HG03354 (cell line): ENCODE data around the gene RHBDL1.
"Not testable (repeated sequence)": the region's sequence is repeated elsewhere in the genome, so short reads cannot be mapped to it uniquely, and the experiment has no call there.

ENCODE experiments used
- ATAC-seq: cut with Tn5 transposase; IDR thresholded peaks from one replicate; pipeline ENCODE4 v1.9.1; 2021; ENCODE audit warnings: mild to moderate bottlenecking; ENCODE audit not compliant: unreplicated experiment, poor library complexity, severe bottlenecking

Gene RHBDL1

DNA sequence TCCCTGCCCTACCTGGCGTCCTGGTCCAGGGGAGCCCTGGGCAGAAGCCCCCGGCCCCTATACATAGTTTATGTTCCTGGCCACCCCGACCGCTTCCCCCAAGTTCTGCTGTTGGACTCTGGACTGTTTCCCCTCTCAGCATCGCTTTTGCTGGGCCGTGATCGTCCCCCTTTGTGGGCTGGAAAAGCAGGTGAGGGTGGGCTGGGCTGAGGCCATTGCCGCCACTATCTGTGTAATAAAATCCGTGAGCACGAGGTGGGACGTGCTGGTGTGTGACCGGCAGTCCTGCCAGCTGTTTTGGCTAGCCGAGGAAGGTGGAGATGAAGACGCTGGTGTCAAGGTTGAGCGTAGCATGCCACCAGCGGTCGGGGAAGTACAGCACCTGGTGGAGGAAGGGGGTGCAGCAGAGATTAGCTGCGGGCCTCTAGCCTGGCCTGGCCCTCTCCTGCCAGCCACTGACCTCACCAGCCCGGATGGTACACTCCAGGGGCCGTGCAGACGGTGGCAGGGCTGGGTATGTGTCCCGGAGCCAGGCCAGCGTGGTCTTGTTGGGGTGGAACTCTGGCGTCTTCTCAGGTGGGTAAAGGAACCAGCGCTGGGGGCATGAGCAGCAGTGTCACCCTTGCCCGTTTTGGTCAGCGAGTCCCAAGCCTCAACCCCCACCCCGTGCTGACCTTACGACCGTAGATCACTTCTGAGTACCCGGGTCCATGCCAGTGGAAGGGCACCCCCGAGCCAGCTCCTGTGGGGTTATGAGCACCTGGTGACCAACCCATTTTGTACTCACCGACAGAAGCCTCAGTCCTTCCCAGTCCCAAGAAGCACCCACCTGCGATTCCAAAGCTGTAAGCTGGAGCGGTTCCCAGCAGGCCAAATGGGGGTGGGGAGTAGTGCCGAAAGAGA, 7.3 kb downstream of the RHBDL1 start:
- ATAC-seq, result no peak

DNA sequence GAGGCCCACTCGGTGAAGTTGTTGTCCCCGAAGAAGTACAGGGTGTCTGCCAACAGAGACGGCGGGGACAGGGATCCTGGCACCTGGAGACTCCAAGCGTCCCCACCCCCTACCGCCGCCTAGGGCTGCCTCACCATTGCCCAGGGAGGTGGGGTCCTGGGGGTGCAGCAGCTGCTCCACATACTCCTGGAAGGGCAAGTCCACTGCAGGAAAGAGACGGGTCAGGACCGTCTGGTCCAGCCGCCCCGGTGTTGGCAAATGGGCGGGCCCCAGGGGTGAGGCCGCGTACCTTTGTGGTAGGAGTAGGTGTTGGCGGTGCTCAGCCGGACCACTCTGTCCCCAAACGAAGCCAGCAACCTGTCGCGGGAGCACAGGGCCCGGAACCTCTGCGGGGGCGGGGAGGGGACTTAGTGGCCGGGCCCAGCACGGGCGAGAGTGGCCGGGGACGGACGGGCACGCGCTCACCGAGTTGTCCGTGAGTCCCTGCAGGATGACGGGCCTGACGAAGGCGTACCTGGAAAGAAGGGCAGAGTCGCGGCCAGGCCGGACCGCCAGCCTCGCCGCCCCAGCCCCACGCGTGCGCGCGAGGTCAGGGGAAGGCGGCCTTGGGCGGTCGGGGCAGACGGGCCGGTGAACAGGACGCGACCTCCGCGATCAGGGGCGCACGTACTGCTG, 8.1 kb downstream of the RHBDL1 start:
- ATAC-seq, result no peak

DNA sequence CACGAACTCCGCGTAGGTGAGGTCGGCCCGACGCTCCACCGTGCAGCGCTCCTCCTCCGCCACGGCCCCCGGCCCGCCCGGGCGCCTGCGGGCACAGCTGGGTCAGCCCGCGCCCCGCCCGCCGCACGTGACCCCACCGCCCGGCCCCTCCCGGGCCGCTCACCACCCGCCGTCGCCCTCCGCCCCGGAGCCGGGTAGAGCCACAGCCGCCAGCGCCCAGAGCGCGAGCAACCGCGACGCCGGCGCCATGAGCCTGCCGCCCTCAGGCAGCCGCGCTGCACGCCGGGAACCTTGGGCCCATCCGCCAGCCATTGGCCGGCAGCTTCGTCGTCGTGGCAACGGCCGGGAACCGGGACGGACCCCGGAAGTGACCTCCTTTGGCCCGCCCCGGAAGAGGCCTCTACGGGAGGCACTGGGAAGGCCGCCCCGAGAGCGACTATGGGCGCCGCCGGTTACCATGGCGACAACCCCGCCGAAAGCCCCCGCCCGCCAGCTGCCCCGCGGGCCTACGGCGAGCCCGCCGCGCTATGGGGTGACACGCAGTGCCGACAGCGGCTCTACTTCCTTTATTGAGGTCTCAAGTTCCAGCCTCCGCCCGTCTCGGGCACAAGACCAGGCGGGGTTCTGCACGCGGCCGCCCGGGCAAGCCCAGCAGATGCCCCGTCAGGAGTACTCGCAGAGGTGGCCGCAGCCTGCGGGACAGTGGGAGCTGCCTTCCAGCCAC, 8.8 kb downstream of the RHBDL1 start, which contains the start of gene JMJD8:
Gene JMJD8, minus strand, starts transcription at position 264 of the 724 bp plus-strand sequence. Its CDS starts 15 bp downstream, at position 249.
- ATAC-seq, result peak; percentile 62

DNA sequence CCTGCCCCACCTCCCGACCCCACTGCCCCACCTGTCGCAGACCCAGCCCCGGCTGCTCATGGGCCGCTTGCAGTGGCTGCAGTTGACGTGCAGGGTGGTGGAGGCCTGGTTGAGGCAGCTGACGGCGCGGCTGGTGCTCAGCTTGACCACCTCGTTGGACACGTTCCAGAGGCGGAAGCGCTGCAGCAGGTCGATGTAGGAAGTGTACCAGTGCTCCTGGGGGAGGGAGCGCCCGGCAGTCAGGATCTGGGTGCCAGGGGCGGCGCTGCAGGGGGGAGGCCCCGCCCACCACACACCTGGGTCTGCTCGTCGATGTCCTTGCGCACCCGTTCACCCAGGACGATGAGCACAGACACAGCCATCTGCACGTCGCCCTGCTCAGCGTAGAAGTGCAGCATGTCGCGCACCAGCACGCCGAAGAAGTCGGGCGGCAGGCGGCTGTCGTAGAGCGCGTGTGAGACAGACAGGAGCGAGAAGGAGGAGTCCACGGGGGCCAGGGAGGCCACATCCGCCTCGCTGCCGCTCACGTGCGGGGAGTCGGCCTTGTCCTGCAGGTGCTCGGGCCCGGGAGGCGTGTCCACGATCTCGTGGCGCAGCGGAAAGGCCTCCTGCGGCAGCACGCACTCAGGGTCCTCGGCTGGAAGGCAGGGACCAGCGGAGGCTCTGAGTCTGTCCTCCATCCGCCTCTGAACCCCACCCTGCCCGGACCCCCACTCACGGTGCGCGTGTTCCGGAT, 9.7 kb downstream of the RHBDL1 start:
- ATAC-seq, result no peak

DNA sequence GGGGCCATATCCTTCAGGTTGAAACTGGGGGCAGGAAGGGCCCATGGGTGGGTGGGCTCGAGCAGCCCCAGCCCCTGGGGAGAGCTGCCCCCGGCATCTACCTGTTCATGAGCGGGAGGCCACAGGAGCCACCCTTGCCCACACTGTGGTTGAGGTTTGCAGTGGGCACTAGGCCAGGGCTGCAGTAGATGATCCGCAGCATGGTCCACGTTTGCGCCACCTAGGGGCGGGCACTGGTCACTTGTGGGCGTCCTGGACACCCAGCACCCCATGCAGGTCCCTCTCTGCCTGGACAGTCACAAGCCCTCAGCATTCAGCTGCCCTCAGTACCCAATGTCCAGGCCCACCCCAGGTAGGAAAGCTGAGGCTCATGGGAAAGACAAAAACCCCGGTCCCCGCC, 10.5 kb downstream of the RHBDL1 start:
- ATAC-seq, result no peak

DNA sequence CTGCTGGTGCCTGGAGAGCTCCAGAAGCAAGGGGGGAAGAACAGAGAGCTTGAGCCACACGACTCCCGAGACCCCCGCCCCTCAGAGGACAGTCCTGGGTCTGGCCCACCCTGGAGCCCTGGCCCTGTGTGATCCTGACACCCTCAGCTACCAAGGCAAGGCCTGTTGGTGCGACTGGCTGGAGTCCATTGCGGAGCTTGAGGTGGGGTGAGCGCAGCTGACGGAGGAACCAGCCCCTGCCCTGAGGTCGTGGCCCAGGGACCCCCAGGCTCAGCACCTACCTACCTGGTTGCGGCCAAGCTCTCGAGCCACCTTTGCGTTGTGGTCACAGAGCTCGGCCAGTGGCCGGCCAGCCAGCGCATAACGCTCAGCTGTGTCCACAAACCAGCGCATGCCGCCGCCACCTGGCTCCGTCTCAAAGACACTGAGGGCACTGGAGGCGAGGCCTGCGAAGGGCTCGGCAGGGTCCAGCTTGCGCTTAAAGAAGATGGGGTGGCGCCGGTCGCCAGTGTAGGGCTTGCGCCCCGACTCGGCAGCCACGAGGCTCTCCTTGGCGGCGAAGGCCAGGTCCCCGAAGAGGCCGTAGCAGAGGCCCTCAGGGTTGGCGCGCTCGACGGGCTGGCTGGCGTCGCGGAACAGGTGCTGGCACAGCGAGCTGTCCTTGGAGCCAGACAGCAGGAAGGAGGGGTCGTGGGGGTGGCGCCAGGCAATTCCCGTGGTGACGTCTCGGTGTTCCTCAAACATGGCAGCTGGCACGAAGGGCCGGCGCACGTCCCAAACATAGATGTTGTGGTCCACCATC, 11.2 kb downstream of the RHBDL1 start:
- ATAC-seq, result no peak

DNA sequence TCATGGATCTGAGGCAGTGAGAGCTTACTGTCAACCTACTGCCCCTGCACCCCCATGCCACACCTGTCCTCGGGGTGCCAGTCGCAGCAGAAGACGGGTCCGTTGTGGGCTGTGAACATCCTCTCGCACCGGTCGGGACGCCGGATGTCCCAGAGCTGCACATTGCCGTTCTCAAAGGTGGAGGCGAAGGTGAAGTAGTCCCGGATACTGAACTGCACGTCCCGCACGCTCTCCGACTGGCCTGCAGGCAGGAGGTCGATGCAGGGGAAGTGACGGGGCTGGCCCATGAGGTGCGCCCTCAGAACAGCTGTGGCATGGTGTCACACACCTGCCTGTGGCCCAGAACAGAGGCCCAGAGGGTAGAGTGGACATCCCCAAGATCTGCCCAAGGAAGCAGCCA, 12.0 kb downstream of the RHBDL1 start:
- ATAC-seq, result no peak

DNA sequence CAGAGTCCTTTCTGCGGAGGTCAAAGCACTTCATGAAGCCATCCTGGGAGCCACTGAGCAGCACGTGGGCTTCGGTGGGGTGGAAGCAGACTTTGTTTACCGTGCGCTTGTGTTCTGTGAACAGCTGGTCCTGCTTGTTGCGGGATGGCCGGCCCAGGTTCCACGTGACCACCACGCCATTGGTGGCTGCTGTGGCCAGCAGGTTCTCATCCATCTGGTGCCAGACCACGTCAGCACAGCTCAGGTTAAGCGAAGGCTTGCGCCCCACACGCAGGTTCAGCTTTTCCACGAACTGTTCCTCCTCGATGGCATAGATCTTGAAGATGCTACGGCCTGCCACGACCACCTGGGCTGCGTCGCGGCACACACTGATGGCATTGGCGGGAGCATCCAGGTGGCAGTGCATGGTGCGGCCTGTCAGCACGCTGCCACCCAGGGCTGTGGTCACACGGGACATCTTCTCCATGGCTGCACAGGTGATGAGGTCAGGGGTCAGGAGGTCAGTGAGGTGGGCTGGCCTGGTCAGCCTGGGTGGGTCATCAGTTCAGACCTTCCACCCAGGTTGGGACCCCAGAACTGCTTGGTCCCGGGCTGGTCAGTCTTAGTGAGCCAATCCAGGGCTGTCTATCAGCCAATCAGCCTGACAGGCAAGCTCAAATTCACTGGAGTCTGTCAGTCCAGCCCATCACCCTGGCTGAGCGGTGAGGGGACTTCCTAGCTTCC, 13.9 kb downstream of the RHBDL1 start:
- no peak for ATAC-seq

DNA sequence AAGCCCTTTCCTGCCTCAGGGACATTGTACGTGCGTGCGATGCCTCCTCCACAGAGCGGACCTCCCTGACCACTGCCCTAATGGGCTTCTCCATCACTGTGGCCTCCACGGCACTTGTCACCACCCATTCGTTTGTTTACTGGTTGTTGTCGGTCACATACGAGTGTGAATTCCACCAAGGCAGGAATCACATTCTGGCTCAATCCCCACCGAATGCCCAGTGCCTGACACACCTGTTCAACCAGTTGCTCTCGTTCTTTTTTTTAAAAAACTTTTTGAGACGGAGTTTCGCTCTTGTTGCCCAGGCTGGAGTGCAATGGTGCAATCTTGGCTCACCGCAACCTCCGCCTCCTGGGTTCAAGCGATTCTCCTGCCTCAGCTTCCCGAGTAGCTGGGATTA, 15.8 kb downstream of the RHBDL1 start:
- ATAC-seq, result not testable (repeated sequence)

DNA sequence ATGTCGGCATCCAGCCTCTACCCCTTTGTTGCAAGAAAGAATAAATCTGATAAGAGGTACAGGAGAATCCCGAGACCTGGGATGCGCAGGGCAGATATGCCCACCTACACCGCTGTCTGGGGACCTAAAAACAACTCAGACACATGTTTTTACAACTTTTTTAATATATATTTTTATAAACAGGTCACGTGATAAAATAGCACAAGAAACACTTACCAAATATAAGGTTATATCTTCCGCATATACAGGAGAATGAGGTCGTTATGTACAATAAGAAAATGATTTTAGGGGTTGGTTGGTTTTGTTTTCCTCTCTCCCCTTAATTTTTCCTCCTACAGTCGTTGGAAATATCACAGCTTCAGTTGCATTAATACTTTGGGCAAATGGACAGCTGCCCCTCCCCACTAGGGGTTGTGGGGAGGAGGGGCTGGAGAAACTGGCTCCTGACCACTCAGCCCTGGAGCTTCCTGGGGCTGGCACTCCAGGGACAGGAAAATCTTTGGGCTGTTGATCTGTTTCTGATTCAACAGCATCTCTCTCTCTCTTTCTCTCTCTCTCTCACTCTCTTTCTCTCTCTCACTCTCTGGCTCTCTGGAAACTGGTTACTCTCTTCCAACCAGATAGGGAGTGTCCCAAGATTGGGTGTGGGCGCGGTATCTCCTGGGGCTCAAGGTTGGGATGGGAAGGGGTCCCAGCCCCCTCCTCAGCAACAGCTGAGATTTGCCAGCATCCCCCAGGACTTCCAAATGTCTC, 17.1 kb downstream of the RHBDL1 start:
- no peak for ATAC-seq

DNA sequence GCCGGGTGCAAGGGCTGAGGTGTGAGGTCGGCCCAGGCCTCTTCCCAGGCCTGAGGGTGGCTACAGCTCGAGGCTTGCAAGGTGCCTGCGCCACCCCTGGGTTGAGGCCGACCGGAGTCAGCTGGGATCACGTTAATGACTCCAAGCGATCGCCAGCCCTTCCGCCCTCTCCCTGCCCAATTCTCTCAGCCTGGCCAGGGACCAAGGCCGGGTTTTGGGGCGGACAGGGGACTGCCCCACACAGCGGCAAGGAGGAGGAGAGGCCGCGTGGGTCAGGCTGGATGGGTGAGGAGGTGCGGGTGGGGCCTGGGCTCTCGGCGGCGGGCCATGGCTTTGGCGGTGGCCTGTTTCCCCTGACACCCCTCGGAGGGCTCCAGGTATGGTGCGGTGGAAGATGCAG, 17.9 kb downstream of the RHBDL1 start:
- ATAC-seq, result no peak

DNA sequence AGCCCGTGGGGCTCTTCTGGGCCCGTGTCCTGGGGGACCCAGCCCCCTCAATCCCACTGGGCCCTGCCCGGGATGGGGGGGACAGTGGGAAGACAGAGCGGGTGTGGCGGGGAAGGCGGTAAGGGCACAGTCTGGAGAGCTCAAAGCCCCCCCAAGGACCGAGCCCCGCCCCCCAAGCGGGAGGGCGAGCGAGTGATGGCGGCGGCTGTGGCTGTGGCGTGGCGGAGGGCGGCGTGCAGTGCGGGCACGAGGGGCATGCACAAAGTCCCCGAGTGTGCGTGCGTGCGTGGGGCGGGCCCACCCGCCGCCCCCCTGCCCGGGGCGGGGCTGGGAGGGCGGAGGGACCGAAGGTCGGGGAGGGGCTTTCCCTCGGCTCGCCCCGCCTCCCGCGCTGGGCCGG, 18.3 kb downstream of the RHBDL1 start:
- no peak for ATAC-seq

DNA sequence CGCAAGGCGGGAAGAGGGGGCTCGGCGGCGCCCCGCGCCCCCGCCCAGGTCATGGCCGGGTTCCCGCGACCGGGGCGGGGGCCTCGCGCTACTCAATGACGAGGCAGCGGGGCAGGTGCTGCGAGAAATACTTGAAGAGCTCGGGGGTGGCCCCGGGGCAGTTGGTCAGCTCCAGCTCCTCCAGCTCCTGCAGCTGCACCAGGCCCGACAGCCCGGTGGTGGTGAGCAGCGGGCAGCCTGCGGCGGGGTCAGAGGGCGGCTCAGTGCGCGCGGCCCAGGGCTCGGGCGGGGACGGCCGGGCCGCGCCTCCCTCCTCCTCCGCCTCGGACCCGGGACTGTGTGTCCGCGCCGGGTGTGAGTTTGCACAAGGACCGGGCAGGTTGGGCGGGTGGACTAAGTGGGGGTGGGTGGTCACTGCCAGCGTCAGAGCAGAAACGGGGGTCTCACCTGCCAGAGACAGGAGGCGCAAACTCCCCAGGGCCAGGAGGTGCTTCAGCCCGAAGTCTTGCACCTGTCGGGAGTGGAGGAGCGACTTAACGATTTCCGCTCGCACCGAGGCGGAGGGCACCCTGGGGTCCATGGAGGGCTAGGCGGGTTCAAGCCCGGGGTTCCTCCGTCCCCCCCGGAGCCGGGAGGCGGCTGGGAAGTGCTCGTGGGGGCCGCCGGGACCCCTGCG, 18.9 kb downstream of the RHBDL1 start:
- ATAC-seq, result no peak

DNA sequence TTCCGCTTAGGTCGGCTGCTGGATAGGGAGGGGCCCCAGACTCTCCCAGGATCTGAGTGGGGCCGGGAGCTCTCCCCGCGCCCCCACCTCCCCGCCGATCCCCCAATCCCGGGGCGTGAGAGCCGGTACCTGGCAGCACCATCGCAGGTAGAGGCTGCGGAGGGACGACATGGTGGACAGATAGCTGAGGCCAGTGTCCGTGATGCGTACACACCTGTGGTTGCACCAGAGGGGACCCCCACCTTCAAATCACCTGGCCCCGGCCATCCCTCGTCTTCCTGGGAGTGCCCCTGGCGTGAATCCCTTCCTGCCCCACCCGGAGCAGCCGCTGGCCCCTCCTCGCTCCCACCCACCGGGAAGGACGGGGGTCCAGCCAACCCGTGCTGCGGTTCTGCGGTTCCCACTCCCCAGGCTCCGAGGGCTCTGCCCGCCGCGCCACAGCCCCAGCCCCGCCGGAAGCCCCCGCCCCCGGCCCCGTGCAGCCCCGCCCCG, 19.4 kb downstream of the RHBDL1 start:
- no peak for ATAC-seq

DNA sequence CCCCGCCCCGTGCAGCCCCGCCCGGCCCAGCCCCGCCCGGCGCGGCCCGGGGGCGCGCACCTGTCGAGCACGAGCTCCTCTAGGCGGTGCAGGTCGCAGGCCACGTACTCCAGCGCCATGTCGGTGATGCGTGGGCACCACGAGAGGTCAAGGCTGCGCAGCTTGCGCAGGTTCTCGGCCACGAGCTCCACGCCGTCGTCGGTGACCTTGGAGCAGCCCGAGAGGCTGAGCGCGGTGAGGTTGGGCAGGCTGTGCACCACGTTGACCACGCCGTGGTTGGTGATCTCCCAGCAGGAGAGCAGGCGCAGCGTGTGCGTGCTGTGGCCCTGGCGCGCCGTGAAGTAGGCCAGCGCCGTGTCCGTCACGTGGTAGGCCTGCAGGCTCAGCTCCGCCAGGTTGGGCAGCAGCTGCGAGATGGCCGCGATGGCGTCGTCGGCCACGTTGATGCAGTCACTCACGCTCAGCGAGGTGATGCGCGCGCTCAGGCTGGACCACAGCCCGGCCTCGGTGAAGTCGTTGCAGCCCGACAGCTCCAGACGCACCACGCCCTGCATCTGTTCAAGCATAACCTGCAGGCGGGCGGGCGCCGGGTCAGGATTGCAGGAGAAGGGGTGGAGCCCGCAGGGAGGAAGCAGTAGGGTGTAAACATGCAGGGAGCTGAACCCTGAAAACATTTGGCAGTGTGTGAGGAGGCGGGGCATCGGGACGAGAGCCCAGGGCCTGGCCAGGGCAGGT, 20.1 kb downstream of the RHBDL1 start:
- ATAC-seq, result peak; percentile 43

DNA sequence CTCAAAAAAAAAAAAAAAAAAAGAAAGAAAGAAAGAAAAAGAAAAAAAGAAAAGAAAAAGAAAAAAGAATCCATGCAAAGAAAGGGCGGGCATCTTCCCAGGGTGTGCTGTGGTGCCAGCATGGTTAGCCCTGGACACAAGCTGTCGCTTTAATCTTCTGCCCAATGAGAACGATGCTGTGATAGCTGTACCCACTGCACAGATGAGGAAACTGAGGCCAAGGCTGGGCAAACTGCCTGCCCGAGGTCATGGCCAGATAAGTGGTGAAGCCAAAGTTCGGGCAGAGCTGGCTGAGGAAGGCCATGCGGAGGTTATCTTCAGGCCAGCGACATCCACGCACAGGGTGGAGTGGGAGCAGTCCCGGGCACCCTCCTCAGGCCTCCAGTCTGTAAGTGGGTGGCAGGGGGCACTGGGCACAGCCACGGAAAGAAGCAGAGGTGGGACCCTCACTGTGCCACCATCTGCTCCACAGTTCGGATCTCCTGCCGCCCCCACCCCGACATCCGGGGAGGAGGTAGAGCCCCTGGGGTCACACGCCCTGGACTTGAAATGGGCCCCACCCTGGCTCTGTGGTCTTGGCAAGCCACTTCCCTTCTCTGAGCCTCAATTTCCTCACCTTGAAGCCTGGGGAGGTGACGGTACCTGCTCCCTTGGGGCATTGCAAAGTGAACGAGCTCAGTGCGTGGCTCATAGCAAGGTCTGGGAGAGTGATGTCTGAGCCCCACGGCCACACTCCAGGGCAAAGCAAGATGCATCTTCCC, 23.6 kb downstream of the RHBDL1 start:
- ATAC-seq, result no peak
